Prostate gland (tissue), 2 donors: ENCODE results near the gene NTRK2.

Source experiments
- CTCF ChIP-seq, 4 experiments: fragments of 200-600 bp in 2 of 4; fragments of 450-650 bp in 2 of 4; sonication (generic) in 2 of 4; IDR thresholded peaks; 1 replicate in 3 of 4; 2 replicates in 1 of 4; pipeline ENCODE4 v1.5.1; 2016 to 2019; ENCODE audit warnings: antibody characterized with exemption in 4 of 4, mild to moderate bottlenecking in 2 of 4, moderate library complexity in 2 of 4
- POLR2A ChIP-seq: fragments of 450-650 bp; IDR thresholded peaks from one replicate; pipeline ENCODE4 v1.6.1; 2016; ENCODE audit warnings: antibody characterized with exemption, mild to moderate bottlenecking

- no peak for TF ChIP-seq POLR2A
- no peak for TF ChIP-seq CTCF (IDR thresholded peaks at IDR 0.05)
These were observed 110.4 kb downstream of the NTRK2 start for GRCh38 chr9:84779883-84780282.
